GM12891 (cell line): Measurements from ENCODE around the gene TET3.

Experiments used
- PAX5 ChIP-seq: IDR thresholded peaks from 2 replicates; pipeline ENCODE4 v1.6.1; 2011; ENCODE audit warnings: low read length, moderate library complexity, mild to moderate bottlenecking; ENCODE audit not compliant: insufficient read depth, severe bottlenecking
- POLR2A ChIP-seq: IDR thresholded peaks from 2 replicates; pipeline ENCODE4 v1.6.1; 2011; ENCODE audit warnings: low read depth, low read length, control low read depth
- POLR2AphosphoS5 ChIP-seq: IDR thresholded peaks from 2 replicates; pipeline ENCODE4 v1.6.1; 2011; ENCODE audit warnings: low read depth, low read length, control low read depth
- POU2F2 ChIP-seq: IDR thresholded peaks from 2 replicates; pipeline ENCODE4 v1.6.1; 2011; ENCODE audit warnings: low read depth, mild to moderate bottlenecking, control low read depth, low read length, moderate library complexity

GRCh38 chr2:74029714-74030397 lies 45.1 kb downstream of the TET3 start:
- TF ChIP-seq POLR2A (no peak), POLR2AphosphoS5 (no peak), POU2F2 (no peak), PAX5 (no peak)
